Hepatic stellate cell (primary cell): ENCODE measurements around the gene RAB15.
"Not testable (repeated sequence)": the region's sequence is repeated elsewhere in the genome, so short reads cannot be mapped to it uniquely, and the experiment has no call there.

Source experiments
- DNase-seq: peaks from one replicate; pipeline ENCODE4 v3.0.0; 2011; ENCODE audit warnings: low spot score

The RAB15 gene

DNA sequence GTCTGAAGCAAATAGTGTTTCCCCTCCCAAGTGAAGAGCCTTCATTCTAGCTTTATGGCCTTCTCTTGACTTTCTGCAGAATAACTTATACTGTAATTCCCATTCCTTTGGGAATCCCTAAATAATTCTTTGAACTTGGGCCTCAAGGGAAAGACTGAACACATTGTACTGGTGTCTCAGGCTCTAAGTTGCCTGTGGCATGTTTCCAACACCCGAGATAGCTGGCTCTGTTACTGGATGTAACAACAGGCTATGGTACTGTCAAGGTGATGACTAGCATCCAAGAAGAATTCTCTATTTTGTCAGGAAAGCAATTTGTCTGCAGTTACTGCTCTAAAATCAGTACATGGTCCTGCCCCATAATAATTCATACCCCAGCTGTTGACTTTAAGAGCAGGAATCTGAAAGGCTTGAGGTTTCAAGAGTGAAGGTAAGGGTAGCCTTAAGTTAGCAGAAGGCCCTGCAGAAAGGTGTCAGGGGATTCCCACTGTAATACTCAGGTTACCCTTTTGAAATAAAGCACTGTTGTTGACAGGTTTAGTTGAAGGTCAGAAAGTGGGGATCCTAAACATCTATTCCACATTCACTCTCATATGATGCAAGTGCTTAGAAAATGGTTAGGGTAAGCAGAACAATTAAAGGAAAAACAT lies 34.8 kb downstream of the RAB15 start:
- no peak for DNase-seq

DNA sequence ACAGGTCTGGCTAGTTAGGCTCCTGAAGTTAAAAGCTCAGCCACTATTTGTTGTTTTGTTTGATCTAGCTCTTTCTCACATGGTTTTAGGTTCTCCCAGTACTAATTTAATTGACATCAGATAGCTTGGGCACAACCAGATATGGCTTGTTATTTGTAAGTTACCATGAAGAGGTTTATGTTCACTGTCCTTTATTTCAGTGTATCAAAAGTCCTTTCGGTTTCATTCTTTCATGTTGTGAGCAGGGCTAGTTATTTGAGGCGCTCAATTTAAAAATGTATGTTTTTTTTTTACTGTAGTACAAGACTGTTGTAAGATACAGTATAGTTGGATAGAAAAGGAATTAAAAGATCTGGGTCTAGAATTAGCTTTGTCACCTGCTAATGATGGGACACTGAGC lies 36.6 kb downstream of the RAB15 start:
- no peak for DNase-seq

DNA sequence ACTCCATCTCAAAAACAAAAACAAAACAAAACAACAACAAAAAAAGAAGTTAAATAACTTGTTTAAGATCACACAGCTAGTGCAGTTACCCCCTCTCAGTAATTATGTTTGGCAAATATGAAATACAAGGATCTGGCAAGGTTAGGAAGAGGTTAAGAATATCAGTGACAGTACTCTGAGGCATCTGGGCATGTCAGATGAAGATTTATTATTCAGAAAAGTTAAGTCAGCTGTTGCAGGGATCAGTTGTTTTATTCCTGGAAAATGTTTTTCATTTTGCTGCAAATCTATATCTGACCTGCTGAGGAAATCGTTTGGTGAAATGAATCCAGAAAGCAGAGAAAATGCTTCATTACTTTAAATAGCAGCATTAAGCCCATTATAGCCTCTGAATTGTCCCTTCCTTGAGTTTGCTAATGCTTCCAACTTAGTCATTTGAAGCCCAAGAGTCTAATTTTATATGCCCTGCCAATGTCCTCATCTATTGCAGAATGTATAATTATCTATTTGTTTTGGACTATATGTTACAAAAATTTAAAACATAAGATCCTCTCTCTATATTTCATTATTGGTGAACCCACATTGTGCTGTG lies 37.7 kb downstream of the RAB15 start:
- no peak for DNase-seq

DNA sequence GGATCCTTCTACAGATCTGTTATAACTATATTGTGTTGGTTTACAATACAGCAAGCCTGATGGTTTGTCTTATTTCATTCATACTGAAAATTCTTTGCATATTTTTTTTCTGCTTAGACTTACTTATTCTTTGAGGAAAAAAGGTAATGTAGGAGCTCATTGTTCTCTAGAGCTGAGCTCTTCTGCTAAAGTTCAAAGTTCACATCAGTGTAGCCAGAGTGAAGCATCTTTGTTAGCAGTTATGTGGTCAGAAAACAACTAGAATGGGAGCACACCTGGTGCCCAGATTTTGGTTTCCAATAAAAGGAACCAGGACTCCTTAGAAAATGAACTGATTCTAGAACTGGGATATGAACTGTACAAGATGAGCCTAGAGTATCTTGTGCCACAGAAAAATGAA lies 39.9 kb downstream of the RAB15 start:
- DNase-seq: no peak

DNA sequence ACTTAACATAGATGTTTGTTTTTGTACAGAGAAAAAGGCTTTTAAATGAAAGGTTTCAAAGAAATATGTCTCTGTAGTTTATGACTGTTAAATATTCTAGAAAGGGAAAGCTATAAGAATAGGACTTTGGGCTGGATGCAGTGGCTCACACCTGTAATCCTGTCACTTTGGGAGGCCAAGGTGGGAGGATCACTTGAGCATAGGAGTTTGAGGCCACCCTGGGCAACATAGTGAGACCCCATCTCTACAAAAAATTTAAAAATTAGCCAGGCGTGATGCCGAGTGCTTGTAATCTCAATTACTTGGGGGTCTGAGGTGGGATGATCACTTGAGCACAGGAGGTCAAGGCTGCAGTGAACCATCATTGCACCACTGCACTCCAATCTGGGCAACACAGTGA lies 41.0 kb downstream of the RAB15 start:
- DNase-seq: no peak

DNA sequence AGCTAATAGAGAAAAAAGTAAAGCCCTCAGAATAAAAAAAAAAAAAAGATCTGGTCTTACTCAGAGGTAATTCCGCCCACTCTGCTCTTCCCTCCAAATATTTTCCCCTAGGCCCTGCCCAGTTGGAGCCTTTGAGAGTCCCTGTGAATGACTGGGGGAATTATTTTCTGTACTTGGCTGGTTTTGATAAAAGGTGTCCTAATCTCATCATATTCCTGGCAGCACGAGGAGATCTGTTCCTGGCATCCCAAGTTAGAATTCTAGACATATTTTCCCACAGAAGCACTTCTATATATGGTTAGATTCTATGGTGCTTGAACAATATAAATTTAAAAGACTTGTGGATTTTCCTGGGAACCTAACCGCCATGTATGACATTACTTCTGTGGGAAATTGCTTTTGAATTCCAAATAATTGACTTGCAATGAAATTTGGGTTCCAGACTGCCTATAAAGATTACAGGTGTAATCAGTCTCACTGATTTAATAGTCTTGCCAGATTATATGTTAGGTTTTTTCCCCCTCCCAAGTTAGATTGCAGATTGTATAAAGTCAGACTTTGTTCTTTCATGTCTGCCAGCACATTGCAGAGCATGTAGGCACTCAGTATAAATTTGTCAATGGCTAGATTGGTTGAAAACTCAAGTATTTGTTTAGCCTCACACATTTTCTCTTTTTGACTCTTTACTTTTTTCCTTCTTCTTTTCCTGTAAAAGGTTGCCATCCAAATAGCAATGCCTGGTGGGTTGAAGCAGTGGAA lies 41.9 kb downstream of the RAB15 start:
- DNase-seq: no peak

DNA sequence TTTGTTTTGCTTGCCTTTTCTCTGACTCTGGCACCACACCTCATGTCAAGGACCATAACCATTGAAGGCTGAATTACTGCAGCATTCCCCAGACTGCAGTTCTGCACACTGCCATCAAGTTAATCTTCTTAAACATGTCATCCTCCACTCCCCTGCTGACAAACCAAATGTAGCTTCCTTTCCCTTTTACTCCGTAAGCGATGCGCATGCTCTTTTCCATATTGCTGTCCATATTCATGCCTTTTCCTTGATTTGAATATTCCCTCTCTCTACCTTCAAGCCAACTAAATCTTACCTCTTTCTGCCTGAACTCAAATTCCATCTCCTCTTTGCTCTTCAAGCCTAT lies 43.1 kb downstream of the RAB15 start:
- DNase-seq: no peak

DNA sequence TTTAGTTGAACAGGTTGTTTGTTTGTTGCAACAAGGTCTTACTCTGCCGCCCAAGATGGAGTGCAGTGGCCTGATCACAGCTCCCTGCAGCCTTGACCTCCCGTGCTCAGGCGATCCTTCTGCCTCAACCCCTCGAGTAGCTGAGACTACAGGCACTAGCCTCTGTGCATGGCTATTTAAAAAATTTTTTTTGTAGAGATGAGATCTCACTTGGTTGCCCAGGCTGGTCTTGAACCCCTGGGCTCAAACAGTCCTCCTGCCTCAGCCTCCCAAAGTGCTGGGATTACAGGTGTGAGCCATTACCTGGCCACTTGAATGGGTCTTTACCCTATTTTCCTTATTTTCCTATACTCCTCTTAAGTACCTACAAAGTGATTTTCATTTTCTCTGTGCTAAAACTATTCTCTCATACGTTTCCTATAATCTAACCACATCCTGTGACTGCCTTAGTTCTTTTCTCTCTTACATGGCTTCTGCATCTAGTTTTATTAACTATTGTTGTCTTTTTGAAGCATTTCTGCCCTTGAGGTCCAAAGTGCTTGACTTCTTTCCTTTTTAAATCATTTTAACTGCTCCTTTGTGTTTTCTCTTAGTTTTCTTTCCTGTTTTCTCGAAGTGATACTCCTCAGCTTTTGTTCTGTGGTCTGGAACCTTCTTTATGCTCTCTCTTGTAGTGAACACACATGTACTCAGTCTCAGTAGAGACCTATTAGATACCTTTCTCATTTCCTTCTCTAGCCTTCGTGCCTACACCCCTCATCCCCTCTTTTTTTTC lies 43.7 kb downstream of the RAB15 start:
- DNase-seq: no peak

DNA sequence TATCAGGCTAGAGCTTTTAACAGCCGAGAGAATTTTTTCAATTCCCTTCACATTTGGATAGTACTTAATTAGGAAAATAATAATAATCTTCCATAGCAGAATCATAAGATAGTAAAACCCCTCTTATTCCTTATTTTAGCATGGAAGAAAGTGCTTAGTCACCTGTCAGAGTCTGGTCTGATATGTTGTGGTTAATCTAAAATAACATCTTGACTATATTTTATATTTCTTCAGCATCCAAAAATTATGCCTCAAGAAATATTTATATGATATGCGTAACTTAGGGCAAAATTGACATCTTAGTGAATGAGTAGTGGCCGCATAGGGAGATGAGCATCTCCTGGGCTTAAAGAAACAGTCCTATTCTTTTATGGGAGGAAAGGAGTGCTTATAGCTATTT lies 45.1 kb downstream of the RAB15 start:
- no peak for DNase-seq

DNA sequence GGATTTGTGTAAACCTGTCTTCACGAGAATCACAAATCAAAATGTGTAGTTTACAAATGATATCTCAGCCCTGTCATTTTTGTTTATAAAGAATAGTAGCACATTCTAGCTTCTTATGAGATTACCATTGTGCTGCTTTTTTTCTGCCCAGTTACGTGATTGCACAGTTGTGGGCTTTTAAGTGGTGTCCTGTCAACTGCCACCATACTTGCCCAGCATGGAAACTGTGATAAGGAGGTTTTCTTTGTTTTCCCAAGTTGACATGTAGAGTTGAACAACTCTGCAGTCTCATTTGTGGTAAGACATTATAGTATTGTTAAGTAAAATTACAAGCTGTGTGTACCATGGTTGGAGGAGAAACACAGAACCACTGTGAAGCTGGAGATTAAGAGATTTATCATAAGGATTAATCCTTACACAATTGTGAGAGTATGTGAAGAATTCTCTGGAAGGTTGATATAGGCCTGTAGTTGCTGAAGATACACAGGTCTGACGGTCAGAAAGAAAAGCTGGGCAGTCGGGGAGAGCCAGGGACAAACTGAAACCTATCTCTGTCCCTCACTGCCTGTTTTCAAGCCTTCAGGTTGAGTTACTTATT lies 45.6 kb downstream of the RAB15 start:
- DNase-seq: no peak

DNA sequence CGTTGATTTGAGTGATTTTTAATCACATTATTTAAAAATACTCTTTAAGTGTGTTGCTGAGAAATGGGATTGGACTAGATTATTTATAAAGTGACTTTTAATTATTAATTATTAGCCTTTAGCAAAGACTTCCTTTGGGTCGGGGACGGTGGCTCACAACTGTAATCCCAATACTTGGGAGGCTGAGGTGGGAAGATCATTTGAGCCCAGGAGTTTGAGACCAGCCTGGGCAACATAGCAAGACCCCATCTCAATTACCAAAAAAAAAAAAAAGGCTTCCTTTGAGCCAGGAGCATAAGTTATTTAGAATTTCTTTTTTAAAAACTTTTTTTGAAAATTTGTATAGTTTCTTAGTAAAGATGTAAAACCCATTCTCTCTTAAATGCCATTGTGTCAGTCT lies 49.1 kb downstream of the RAB15 start:
- DNase-seq: no peak

DNA sequence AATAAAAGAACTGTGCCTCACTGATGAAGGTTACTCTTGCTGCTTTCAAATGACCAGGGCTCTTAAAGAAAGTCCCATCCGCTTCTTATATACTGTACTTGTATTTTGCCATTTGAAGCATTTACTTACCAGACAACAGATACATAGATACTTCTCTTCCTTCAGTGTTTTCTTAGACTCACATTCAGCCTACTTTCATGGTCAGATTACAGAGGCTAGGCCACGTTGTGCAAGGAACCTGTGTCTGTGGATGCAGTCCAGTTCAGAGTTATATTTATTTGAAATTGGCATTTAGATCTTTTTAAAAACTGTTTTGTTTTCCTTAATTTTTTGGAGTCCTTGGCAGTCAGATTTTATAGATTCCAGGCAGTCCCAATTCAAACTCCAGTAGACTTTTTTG lies 51.7 kb downstream of the RAB15 start:
- DNase-seq: no peak

DNA sequence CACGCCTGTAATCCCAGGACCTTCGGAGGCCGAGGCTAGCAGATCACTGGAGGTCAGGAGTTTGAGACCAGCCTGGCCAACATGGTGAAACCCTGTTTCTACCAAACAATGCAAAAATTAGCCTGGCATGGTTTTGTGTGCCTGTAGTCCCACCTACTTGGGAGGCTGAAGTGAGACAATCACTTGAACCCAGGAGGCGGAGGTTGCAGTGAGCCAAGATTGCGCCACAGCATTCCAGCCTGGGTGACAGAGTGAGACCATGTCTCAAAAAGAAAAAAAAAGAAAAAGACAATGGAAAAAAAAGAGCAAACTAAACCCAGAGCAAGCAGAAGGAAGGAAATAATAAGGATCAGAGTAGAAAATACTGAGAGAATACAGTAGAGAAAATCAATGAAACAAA lies 52.5 kb downstream of the RAB15 start:
- DNase-seq: no peak

DNA sequence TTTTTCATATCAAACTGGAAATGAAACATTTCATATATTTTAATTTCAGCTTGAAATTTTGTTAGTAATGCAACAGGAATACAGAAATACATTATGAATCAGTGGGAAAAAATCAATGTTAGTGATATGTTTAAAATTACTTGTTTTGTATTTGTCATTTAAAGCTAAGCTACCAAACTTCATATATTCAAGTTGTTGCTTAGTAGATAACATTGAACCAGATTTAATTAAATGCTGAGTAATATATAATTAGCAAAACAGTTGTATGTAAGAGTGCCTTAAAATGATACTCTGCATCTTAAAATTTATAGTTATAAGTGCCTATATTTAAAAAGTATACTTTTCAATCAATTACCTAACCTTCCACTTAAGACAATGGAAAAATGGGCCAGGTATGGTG lies 52.9 kb downstream of the RAB15 start:
- DNase-seq: no peak

DNA sequence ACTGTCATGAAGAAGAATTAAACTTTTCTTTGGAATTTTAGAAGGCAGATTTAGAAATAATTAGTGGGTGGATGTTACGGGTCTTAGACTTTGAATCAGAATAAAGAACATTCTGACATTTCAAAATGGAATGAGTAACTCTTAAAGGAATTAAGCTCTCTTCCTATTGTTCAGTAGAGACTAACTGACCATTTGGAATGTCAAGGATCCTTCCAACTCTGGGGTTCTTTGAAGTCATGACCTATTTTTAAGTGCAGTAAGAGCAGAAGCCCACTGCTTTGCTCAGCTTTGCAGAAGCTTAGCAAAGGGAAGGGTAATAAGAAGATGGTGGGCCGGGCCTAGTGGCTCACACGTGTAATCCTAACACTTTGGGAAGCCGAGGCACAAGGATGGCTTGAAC lies 53.9 kb downstream of the RAB15 start:
- no peak for DNase-seq

DNA sequence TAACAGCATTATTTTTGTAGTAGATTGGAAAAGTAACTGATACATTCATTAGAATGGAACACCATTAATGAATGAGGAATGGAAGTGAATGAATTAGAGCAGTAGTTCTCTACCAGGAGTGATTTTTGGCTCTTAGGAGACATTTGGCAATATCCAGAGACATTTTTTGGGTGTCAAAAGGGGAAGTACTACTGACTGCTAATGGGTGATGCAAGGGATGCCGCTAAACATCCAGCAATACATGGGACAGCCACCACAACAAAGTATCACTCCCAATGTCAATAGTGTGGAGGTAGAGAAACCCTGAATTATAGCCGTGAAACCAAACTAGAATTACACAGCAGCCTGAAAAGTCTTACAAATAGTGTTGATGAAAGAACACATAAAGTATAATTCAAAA lies 56.3 kb downstream of the RAB15 start:
- DNase-seq: no peak

DNA sequence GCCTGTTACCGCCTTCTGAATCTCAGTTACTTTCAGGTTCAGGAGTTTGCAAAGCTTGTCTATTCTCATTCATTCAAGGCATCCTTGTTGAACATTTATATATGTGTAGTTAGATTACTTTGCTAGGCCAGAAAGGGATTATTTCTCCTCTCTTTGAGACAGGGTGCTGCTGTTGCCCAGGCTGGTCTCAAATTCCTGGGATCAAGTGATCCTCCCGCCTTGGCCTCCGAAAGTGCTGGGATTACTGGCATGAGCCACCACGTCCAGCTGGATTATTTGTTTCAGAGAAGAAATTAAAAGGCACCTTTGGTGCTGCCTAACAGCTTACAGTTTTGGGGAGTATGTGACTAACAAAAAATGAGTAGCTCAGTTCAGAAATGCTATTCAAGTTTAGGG lies 57.1 kb downstream of the RAB15 start:
- DNase-seq: no peak

DNA sequence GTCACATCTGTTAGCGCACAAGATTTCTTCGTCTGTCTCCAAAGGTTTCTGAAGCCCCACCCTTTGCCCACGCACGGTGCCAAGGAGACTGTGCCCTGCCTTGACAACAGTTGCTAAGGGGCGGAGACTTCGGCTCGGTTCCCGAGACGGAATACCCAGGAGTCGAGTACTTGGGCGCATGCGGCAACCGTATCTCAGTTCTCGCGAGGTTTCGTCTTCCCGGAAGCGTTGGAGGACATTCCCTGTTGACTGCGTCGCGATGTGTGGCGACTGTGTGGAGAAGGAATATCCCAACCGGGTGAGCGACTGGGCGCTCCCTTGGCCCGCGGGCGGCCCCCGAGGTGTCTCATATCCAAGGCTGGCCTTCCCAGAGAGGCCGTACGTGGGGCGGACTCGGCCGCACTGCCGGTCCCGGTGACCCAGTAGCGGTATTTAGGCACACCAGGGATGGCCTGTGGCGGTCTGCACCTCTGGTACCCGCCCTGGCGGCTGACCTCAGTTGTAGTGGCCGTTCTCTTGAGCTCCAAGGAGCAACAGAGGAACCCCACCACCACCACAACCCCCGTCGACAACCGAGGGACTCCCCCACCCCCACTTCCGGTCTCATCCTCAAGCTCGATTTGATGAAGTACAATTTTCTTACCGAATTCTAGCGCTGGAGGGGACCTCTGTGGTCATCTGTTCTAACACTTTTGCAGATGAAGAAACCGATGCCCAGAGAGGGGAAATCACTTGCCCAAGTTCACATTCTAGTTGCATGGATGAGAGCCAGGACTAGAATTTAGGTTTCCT lies 57.7 kb downstream of the RAB15 start, which contains the start of gene CHURC1:
Gene CHURC1, plus strand, starts transcription at position 219 of the 792 bp plus-strand sequence. Its CDS starts 41 bp downstream, at position 260.
- DNase-seq: peak; percentile 89

DNA sequence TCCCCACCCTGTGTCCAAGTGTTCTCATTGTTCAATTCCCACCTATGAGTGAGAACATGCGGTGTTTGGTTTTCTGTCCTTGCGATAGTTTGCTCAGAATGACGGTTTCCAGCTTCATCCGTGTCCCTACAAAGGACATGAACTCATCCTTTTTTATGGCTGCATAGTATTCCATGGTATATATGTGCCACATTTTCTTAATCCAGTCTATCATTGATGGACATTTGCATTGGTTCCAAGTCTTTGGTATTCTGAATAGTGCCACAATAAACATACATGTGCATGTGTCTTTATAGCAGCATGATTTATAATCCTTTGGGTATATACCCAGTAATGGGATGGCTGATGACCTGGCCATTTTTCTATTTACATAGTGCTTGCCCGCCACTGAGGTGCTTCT lies 58.7 kb downstream of the RAB15 start:
- DNase-seq: not testable (repeated sequence)

DNA sequence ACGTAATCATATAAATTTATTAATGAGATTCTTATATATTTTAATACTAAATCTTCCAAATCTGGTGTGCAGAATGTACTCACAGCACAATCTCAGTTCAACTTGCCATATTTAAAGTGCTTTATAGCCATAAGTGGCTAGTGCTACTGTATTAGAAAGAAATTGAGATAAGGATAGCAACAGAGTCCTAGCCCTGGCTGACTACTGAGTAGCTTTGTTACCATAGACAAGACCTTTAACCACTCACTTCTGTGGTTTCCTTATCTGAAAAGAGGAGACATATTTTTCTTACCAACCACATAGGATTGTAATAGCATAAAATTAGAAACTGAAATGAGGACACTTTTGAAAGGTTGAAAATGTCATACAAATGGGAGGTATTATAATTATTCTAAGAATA lies 59.9 kb downstream of the RAB15 start:
- no peak for DNase-seq

DNA sequence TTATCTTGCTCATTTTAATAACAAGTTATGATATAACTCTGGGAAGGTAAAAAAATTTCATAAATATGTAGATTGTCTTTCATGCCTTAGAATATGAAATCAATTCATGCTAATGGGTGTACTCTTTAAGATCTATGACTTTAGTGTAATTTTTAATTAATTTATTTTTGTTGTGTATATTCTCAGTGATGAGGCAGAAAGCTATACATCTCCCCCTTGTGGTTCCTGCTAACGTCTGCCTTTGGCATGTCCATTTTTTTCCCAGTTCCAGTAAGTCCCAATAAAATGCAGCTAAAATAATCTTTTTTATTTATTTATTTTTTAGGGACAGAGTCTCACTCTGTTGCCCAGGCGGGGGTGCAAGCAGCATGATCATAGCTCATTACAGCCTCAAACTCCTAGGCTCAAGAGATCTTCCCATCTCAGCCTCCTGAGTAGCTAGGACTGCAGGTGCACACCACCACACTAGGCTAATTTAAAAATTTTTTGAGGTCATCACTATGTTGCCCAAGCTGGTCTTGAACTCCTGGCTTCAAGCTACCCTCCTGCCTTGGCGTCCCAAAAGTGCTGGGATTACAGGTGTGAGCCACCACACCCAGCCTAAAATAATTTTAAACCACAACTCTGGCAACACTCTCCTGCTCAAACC lies 61.2 kb downstream of the RAB15 start:
- DNase-seq: peak; percentile 22
